ENCODE measurements around the gene PCF11.

- TF ChIP-seq FOXM1 (IDR thresholded peaks at IDR 0.05; ENCODE audit: borderline replicate concordance, low read depth), result no peak
- TF ChIP-seq RAD21 (IDR thresholded peaks at IDR 0.05; ENCODE audit: low read depth), result no peak
- no peak for TF ChIP-seq YY1 (IDR thresholded peaks at IDR 0.05; ENCODE audit: low read depth)
- TF ChIP-seq NFIC (IDR thresholded peaks at IDR 0.05), result no peak
- TF ChIP-seq EP300 (IDR thresholded peaks at IDR 0.05; ENCODE audit: borderline replicate concordance), result no peak
- TF ChIP-seq EGR1 (IDR thresholded peaks at IDR 0.05), result no peak
- no peak for TF ChIP-seq MAX (IDR thresholded peaks at IDR 0.05)
- TF ChIP-seq REST (IDR thresholded peaks at IDR 0.05; ENCODE audit: low read depth), result no peak
Measured at GRCh38 chr11:83125577-83125976, 31.4 kb upstream of the PCF11 start.
